Measurements from ENCODE around the gene TRMT11. TPM values are rescaled to one million over a fixed set of nuclear protein-coding genes. Genes with fewer than 3 reads are reported as not detected.
"Not testable (repeated sequence)": the region's sequence is repeated elsewhere in the genome, so short reads cannot be mapped to it uniquely, and the experiment has no call there.

Gene TRMT11
- total RNA-seq, 1 donor: 35.2 TPM

DNA sequence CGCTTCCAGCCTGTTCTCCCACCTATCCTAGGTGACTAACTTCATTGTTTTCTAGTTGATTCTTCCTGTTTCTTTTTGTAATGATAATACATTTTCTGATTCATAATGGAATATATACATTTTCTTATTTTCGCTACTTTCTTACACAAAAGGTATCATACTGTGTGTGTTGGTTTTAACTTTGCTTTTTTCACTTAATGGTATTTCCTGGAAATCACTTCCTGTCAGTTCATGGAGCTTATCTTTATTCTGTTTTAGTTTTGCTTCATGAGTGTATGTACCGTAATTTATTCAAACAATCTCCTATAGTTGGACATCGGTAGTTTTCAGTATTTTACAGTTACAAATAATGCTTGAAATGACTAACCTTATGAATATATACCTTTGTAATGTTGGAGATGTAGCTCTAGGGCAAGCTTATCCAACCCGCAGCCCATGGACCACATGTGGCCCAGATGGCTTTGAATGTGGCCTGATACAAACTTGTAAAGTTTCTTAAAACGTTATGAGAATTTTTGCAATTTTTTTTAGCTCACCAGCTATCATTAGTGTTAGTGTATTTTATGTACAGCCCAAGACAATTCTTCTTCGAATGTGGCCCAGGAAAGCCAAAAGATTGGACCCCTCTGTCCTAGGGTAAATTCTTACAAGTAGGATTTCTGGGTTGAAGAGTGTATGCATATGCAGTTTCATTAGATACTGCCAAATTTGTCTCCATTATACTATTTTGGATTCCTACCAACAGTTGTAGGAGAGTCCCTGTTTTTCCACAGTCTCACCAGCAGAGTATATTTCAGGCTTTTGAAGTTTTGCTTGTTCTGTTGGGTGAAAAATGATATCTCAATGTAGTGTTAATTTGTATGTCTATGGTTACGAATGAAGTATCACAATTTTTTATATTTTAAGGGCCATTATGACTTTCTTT lies 16.7 kb downstream of the TRMT11 start:
- no peaks in the 10 kb centered on the region for H3K9me3 ChIP-seq (ENCODE audit: low read depth, low read length)
- no peak overlapping the region for H3K4me3 ChIP-seq (ENCODE audit: low read length)
- H3K27me3 ChIP-seq (ENCODE audit: insufficient read depth, low read length): no peaks in the 10 kb centered on the region
- no peaks in the 10 kb centered on the region for H3K4me1 ChIP-seq (ENCODE audit: insufficient read depth, low read length)

DNA sequence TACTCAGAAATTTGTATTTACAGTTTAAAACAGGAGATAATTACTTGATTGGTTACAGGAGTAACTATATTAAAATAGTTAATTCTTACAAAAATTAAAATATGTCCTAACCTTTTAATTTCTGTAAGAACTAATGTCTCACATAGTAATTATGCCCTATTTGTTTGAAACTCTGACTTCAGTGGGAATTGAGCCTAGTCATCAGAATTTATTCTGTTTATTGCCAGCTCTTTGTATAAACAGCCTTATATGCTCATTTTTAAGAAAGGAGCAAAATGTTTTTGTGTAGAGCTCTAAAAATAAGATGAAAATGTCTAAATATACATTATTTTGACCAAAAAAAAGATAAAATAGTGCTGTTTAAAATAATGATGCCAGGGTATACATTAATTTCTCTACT lies 21.5 kb downstream of the TRMT11 start:
- Histone ChIP-seq H3K9me3 (ENCODE audit: low read depth, low read length) (no peaks in the 10 kb centered on the region), H3K27me3 (ENCODE audit: insufficient read depth, low read length) (no peaks in the 10 kb centered on the region), H3K4me3 (ENCODE audit: low read length) (no peak overlapping the region), H3K4me1 (ENCODE audit: insufficient read depth, low read length) (no peaks in the 10 kb centered on the region)

DNA sequence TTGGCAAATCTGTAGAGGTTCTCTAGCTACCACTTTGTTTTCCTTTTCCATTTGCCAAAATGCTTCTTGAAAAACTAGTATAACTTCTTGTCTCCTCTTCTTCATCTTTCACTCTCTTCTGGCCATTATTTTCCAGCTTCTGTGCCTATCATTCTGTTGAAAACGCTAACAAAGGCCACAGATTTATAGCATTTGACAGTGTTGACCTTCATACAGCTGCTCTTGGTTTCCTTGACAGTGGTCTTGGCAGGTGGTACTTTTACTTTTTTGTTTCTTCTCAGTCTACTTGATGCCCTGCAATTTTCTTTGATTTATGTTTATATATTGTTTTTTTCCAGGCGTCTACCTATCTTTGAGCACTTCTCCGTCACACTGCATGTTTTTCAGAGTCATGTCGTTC lies 23.7 kb downstream of the TRMT11 start:
- Histone ChIP-seq H3K4me3 (ENCODE audit: low read length) (no peak overlapping the region), H3K27me3 (ENCODE audit: insufficient read depth, low read length) (no peaks in the 10 kb centered on the region), H3K9me3 (ENCODE audit: low read depth, low read length) (no peaks in the 10 kb centered on the region), H3K4me1 (ENCODE audit: insufficient read depth, low read length) (no peaks in the 10 kb centered on the region)

- no peaks in the 10 kb centered on the region for H3K27me3 ChIP-seq (ENCODE audit: insufficient read depth, low read length)
- no peak overlapping the region for H3K4me3 ChIP-seq (ENCODE audit: low read length)
- no peaks in the 10 kb centered on the region for H3K9me3 ChIP-seq (ENCODE audit: low read depth, low read length)
- no peaks in the 10 kb centered on the region for H3K4me1 ChIP-seq (ENCODE audit: insufficient read depth, low read length)
These were observed 29.5 kb downstream of the TRMT11 start for GRCh38 chr6:126015863-126016262.

DNA sequence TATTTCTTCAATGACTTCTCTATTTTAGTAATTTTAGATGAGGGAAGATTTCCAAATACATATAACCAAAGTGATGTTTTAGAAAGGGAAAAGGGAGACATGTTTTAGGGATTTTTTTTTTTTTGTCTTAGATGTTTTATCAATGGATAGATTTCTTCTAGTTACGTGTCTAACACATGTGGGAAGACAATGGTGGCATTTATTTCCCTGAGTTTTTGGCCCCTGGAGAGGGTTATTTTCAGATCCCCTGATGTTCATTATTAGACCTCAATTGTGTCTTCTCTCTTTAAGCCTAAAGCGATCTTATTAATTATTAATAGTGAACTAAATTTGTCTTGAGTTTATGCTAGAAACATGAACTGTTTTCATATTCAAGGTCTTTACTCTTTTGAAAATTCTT lies 30.3 kb downstream of the TRMT11 start:
- H3K9me3 ChIP-seq (ENCODE audit: low read depth, low read length): no peaks in the 10 kb centered on the region
- H3K4me1 ChIP-seq (ENCODE audit: insufficient read depth, low read length): no peaks in the 10 kb centered on the region
- no peak overlapping the region for H3K4me3 ChIP-seq (ENCODE audit: low read length)
- no peaks in the 10 kb centered on the region for H3K27me3 ChIP-seq (ENCODE audit: insufficient read depth, low read length)

DNA sequence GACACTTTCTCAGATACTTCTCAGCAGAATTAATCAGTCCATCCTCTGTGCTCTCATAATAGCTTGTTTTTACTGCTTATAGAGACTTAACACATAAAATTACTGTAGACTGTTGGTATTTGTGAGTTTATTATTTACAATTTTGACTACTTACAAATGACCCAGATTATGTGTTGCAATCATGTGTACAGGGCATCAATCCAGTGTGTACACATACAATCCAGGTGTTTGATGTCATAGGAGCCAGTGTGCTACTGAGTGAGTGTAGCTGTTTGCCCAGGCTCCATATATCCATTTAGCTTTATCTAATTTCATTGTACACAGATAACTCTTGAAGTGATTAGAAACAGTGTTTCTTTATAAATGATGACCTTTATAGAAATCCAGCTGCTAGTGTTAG lies 31.3 kb downstream of the TRMT11 start:
- Histone ChIP-seq H3K4me3 (ENCODE audit: low read length) (no peak overlapping the region), H3K27me3 (ENCODE audit: insufficient read depth, low read length) (no peaks in the 10 kb centered on the region)

DNA sequence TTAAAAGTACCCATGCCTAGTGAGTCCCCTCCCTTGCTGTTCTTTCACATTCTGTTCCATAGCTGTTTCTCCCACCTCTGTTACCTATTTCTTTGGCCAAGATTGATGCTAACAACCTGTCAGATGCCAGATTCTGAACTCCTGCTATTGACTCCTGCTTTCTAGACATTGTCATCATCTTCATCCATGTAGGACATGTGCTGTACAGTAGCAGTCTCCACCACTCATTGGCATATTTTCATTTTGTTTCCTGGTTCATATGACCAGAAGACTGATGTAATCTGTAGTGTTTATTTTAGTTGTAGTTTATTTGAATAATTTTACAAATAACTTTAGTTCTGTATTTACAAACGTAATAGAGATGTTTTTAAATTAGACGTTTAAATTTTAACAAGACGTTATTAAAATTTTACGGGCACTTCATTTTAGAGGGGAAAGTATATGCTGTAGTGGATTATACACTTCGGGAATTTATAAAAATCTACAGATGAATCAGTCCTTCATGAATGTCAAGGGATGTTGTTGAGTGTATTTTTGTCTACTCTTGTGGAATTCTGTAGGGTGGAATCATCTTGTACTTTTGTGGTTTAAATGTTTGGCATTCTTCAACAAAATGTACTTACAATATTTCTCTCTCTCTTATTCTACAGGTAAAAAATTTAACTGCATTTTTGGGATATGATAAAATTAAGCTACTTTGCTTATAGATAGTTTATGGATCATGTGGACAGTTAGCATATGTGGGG lies 34.1 kb downstream of the TRMT11 start:
- Histone ChIP-seq H3K4me3 (ENCODE audit: low read length) (no peak overlapping the region), H3K9me3 (ENCODE audit: low read depth, low read length) (no peaks in the 10 kb centered on the region), H3K27me3 (ENCODE audit: insufficient read depth, low read length) (no peaks in the 10 kb centered on the region), H3K4me1 (ENCODE audit: insufficient read depth, low read length) (no peaks in the 10 kb centered on the region)

More for the DNA sequence above, 31.3 kb downstream of the TRMT11 start:
- no peaks in the 10 kb centered on the region for H3K9me3 ChIP-seq (ENCODE audit: low read depth, low read length)
- no peaks in the 10 kb centered on the region for H3K4me1 ChIP-seq (ENCODE audit: insufficient read depth, low read length)

GRCh38 chr6:126023474-126023873 lies 37.1 kb downstream of the TRMT11 start:
- H3K4me3 ChIP-seq (ENCODE audit: low read length); H3K27me3 ChIP-seq (ENCODE audit: insufficient read depth, low read length); H3K9me3 ChIP-seq (ENCODE audit: low read depth, low read length); H3K4me1 ChIP-seq (ENCODE audit: insufficient read depth, low read length): not testable (repeated sequence)

- H3K27me3 ChIP-seq (ENCODE audit: insufficient read depth, low read length): no peaks in the 10 kb centered on the region
- H3K4me1 ChIP-seq (ENCODE audit: insufficient read depth, low read length): no peaks in the 10 kb centered on the region
- no peak overlapping the region for H3K4me3 ChIP-seq (ENCODE audit: low read length)
- no peaks in the 10 kb centered on the region for H3K9me3 ChIP-seq (ENCODE audit: low read depth, low read length)
These were observed 39.7 kb downstream of the TRMT11 start for GRCh38 chr6:126026001-126026400.

GRCh38 chr6:126027601-126028000 lies 41.3 kb downstream of the TRMT11 start:
- H3K9me3 ChIP-seq (ENCODE audit: low read depth, low read length): no peaks in the 10 kb centered on the region
- no peaks in the 10 kb centered on the region for H3K4me1 ChIP-seq (ENCODE audit: insufficient read depth, low read length)
- no peaks in the 10 kb centered on the region for H3K27me3 ChIP-seq (ENCODE audit: insufficient read depth, low read length)
- no peak overlapping the region for H3K4me3 ChIP-seq (ENCODE audit: low read length)

GRCh38 chr6:126030045-126030444 lies 43.7 kb downstream of the TRMT11 start:
- H3K4me3 ChIP-seq (ENCODE audit: low read length): no peak overlapping the region
- no peaks in the 10 kb centered on the region for H3K4me1 ChIP-seq (ENCODE audit: insufficient read depth, low read length)
- H3K27me3 ChIP-seq (ENCODE audit: insufficient read depth, low read length): no peaks in the 10 kb centered on the region
- no peaks in the 10 kb centered on the region for H3K9me3 ChIP-seq (ENCODE audit: low read depth, low read length)

DNA sequence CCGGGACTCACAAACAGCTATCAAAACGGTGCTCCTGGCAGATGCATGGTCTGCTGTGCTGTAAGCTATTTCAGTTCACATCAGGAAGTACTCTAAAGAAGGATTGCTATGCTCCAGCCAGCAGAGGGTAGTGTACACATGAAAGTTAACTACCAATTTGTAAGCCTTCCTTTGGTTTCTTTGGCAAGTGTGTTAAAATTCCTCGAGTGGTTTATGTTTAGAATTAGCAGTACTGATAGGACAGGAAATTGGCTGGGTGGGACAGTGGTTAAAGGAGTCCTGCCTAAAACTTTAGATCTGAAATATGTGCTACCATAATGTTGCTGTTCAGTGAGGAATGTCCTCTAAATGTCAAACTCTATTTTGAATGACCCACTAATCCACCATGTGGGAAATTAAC lies 47.4 kb downstream of the TRMT11 start:
- no peaks in the 10 kb centered on the region for H3K27me3 ChIP-seq (ENCODE audit: insufficient read depth, low read length)
- H3K4me3 ChIP-seq (ENCODE audit: low read length): no peak overlapping the region
- no peaks in the 10 kb centered on the region for H3K4me1 ChIP-seq (ENCODE audit: insufficient read depth, low read length)
- H3K9me3 ChIP-seq (ENCODE audit: low read depth, low read length): no peaks in the 10 kb centered on the region

- Histone ChIP-seq H3K27me3 (ENCODE audit: insufficient read depth, low read length) (no peaks in the 10 kb centered on the region), H3K9me3 (ENCODE audit: low read depth, low read length) (no peaks in the 10 kb centered on the region), H3K4me1 (ENCODE audit: insufficient read depth, low read length) (no peaks in the 10 kb centered on the region), H3K4me3 (ENCODE audit: low read length) (no peak overlapping the region)
These were observed 48.3 kb downstream of the TRMT11 start for GRCh38 chr6:126034656-126035055.

DNA sequence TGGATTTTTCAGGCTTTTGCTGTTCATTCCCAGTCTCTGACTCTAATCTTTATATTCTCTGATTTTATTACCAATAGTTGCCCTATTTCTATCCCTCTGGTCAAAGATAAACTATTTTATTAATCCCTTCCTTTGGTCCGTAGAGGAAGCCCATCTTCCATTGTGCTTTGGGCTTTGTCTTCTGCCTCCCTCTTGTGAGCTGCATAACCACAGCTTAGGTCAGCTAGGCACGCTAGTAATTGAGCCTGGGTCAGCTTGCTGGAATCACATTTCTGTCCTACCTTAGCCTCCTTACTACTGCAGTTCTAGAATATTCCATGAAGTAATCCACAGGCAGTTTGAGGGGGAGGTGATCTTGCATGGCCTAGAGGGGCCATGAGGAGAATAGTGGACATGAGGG lies 49.4 kb downstream of the TRMT11 start:
- Histone ChIP-seq H3K4me3 (ENCODE audit: low read length) (no peak overlapping the region), H3K27me3 (ENCODE audit: insufficient read depth, low read length) (no peaks in the 10 kb centered on the region), H3K4me1 (ENCODE audit: insufficient read depth, low read length) (peaks cover 6% of the 10 kb centered on the region), H3K9me3 (ENCODE audit: low read depth, low read length) (no peaks in the 10 kb centered on the region)

GRCh38 chr6:126038234-126038633 lies 51.9 kb downstream of the TRMT11 start:
- no peaks in the 10 kb centered on the region for H3K9me3 ChIP-seq (ENCODE audit: low read depth, low read length)
- no peaks in the 10 kb centered on the region for H3K27me3 ChIP-seq (ENCODE audit: insufficient read depth, low read length)
- H3K4me1 ChIP-seq (ENCODE audit: insufficient read depth, low read length): peaks cover 6% of the 10 kb centered on the region
- H3K4me3 ChIP-seq (ENCODE audit: low read length): no peak overlapping the region

Data from mononuclear cell (primary cell).